Breast epithelium (tissue), 4 donors: Measurements from ENCODE around the gene GALM. TPM values are rescaled to one million over a fixed set of nuclear protein-coding genes. Genes with fewer than 3 reads are reported as not detected.

Experiments used
- DNase-seq, 2 donors: peaks; one replicate each; pipeline ENCODE4 v3.0.0-alpha.2; 2019; ENCODE audit warnings: low spot score in 2 of 2
- H3K27ac ChIP-seq, 2 donors: fragments of 200-600 bp; sonication (generic) in 1 of 2; one replicate each; pipeline ENCODE4 v1.5.1; 2016 to 2019; ENCODE audit warnings: mild to moderate bottlenecking in 1 of 2
- H3K27me3 ChIP-seq, 2 donors: fragments of 200-600 bp; sonication (generic) in 1 of 2; one replicate each; pipeline versions ENCODE4 v1.5.1 to v1.6.0; 2017 to 2019; ENCODE audit warnings: control low read depth in 1 of 2, mild to moderate bottlenecking in 1 of 2
- H3K36me3 ChIP-seq: fragments of 200-600 bp; one replicate; pipeline ENCODE4 v1.5.1; 2019
- H3K4me1 ChIP-seq, 2 donors: fragments of 200-600 bp; sonication (generic); one replicate each; pipeline ENCODE4 v1.5.1; 2016 to 2019; ENCODE audit warnings: control low read depth in 1 of 2
- H3K4me3 ChIP-seq, 3 donors: fragments of 200-600 bp; sonication (generic); 1 replicate in 2 of 3; 2 replicates in 1 of 3; pipeline ENCODE4 v1.5.1; 2016 to 2019; ENCODE audit warnings: mild to moderate bottlenecking in 3 of 3, moderate library complexity in 2 of 3
- H3K9me3 ChIP-seq, 2 donors: fragments of 200-600 bp; sonication (generic) in 1 of 2; one replicate each; pipeline ENCODE4 v1.5.1; 2016 to 2019; ENCODE audit warnings: control low read depth in 1 of 2
- POLR2A ChIP-seq: fragments of 450-650 bp; IDR thresholded peaks from one replicate; pipeline ENCODE4 v1.6.1; 2016; ENCODE audit warnings: antibody characterized with exemption, mild to moderate bottlenecking, moderate library complexity
- POLR2AphosphoS5 ChIP-seq, 3 donors: sonication (generic); formaldehyde crosslinking; IDR thresholded peaks; one replicate each; pipeline ENCODE4 v1.6.1; 2017; ENCODE audit warnings: antibody characterized with exemption in 3 of 3
- intact Hi-C: fragments of 100-400 bp; cut with DNase I; formaldehyde crosslinking; loops from one replicate; pipeline ENCODE4 v1.15.1; 2023; ENCODE audit warnings: low total_unique reads
- total RNA-seq, 3 donors: library from RNA; depleted of rRNA; stranded (reverse); fragments of >200 nt; gene quantifications; one replicate each; pipeline ENCODE4 v1.1.0, GENCODE V29; 2016
- TF ChIP-seq, protein P1 (sequence below), 3 donors: fragments of 450-650 bp; IDR thresholded peaks; one replicate each; pipeline ENCODE4 v1.5.1; 2016 to 2017; ENCODE audit warnings: antibody characterized with exemption in 3 of 3, mild to moderate bottlenecking in 3 of 3, moderate library complexity in 3 of 3

GALM gene
- total RNA-seq, 3 donors from 2014 or later, result 12.1 to 29.9 (median 22.5) TPM

DNA sequence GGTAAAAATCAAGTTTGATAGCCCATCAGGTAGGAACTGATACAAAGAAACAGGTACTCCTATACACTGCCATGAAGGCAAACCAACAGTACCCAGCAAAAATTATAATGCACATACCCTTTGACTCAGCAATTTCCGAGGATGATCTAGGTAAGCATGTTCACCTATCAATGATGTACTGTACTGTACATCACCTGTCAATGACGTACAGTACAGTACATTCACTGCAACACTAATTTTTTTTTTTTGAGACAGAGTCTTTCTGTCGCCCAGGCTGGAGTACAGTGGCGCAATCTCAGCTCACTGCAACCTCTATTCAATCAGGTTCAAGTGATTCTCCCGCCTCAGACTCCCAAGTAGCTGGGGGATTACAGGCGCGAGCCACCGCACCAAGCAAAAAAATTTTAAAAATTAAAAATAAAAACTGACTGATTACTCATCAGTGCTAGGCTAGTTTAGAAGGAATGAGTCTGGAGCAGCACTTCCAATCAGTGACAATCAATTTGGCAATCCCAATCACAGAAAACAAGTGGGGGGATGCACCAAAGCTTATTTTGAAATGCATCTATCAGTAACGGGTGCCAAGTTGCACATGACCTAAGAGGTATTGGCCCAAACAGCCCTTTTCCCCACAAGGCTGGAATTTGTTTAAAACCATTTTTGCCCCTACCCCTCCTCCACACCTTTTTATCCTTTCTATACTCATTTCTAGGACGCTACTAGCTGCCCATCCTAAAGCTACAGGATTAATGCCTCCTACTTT lies 77.1 kb downstream of the GALM start:
- peaks cover 18% of the 10 kb centered on the region for H3K36me3 ChIP-seq

GRCh38 chr2:38743672-38744398 lies 77.9 kb downstream of the GALM start:
- Histone ChIP-seq H3K9me3 (no peaks in the 10 kb centered on the region), H3K36me3 (peaks cover 18% of the 10 kb centered on the region), H3K27ac (no peak overlapping the region), H3K27me3 (no peaks in the 10 kb centered on the region), H3K4me1 (peaks cover 0 to 10% of the 10 kb centered on the region in 2 donors), H3K4me3 (no peak overlapping the region)
- no peak for DNase-seq
- intact Hi-C loops, result no loop called here
- no peak for TF ChIP-seq POLR2A
- TF ChIP-seq, protein P1, sequence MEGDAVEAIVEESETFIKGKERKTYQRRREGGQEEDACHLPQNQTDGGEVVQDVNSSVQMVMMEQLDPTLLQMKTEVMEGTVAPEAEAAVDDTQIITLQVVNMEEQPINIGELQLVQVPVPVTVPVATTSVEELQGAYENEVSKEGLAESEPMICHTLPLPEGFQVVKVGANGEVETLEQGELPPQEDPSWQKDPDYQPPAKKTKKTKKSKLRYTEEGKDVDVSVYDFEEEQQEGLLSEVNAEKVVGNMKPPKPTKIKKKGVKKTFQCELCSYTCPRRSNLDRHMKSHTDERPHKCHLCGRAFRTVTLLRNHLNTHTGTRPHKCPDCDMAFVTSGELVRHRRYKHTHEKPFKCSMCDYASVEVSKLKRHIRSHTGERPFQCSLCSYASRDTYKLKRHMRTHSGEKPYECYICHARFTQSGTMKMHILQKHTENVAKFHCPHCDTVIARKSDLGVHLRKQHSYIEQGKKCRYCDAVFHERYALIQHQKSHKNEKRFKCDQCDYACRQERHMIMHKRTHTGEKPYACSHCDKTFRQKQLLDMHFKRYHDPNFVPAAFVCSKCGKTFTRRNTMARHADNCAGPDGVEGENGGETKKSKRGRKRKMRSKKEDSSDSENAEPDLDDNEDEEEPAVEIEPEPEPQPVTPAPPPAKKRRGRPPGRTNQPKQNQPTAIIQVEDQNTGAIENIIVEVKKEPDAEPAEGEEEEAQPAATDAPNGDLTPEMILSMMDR (IDR thresholded peaks at IDR 0.05), result no peak

More for the DNA sequence above, 77.1 kb downstream of the GALM start:
- Histone ChIP-seq H3K27ac (no peak overlapping the region), H3K4me1 (peaks cover 0 to 10% of the 10 kb centered on the region in 2 donors), H3K4me3 (no peak overlapping the region), H3K27me3 (no peaks in the 10 kb centered on the region), H3K9me3 (no peaks in the 10 kb centered on the region)
- intact Hi-C loops, result no loop called here
- TF ChIP-seq, protein P1 (IDR thresholded peaks at IDR 0.05), result no peak
- TF ChIP-seq POLR2AphosphoS5 (IDR thresholded peaks at IDR 0.05) (no peak), POLR2A (no peak)
- peak in 1 of 2 donors; percentile 2 for DNase-seq

GRCh38 chr2:38744399-38744780 lies 78.5 kb downstream of the GALM start:
- H3K4me3 ChIP-seq, result no peak overlapping the region
- H3K9me3 ChIP-seq, result no peaks in the 10 kb centered on the region
- peaks cover 18% of the 10 kb centered on the region for H3K36me3 ChIP-seq
- H3K27me3 ChIP-seq, result no peaks in the 10 kb centered on the region
- no peak for DNase-seq
- peaks cover 0 to 10% of the 10 kb centered on the region in 2 donors for H3K4me1 ChIP-seq
- no peak overlapping the region for H3K27ac ChIP-seq
- no peak for TF ChIP-seq POLR2A
- TF ChIP-seq POLR2AphosphoS5 (IDR thresholded peaks at IDR 0.05), result no peak
- TF ChIP-seq, protein P1 (IDR thresholded peaks at IDR 0.05), result no peak
- intact Hi-C loops, result no loop called here

GRCh38 chr2:38745267-38745666 lies 79.4 kb downstream of the GALM start:
- H3K4me1 ChIP-seq, result peaks cover 0 to 10% of the 10 kb centered on the region in 2 donors
- H3K36me3 ChIP-seq, result peaks cover 18% of the 10 kb centered on the region
- TF ChIP-seq, protein P1 (IDR thresholded peaks at IDR 0.05), result no peak
- TF ChIP-seq POLR2AphosphoS5 (IDR thresholded peaks at IDR 0.05) (no peak), POLR2A (no peak)
- H3K27ac ChIP-seq, result no peak overlapping the region
- DNase-seq, result no peak
- no peak overlapping the region for H3K4me3 ChIP-seq
- intact Hi-C loops, result no loop called here
- H3K9me3 ChIP-seq, result no peaks in the 10 kb centered on the region
- no peaks in the 10 kb centered on the region for H3K27me3 ChIP-seq

- Histone ChIP-seq H3K27ac (peak overlapping the region in 1 of 2 donors; percentile 33), H3K4me1 (peaks cover 0 to 10% of the 10 kb centered on the region in 2 donors), H3K27me3 (no peaks in the 10 kb centered on the region), H3K4me3 (no peak overlapping the region), H3K9me3 (no peaks in the 10 kb centered on the region), H3K36me3 (peaks cover 18% of the 10 kb centered on the region)
- DNase-seq, result no peak
- intact Hi-C loops, result no loop called here
- TF ChIP-seq, protein P1 (IDR thresholded peaks at IDR 0.05), result no peak
- TF ChIP-seq POLR2AphosphoS5 (IDR thresholded peaks at IDR 0.05) (no peak), POLR2A (no peak)
Observed at GRCh38 chr2:38747007-38747424, 81.1 kb downstream of the GALM start.
